Trophoblast cell (in vitro differentiated cells and primary cell): ENCODE measurements around the gene GPX3.
A peak's percentile ranks its signal among the peaks of the same experiment; 100 is the strongest.

Source experiments
- DNase-seq, 2 donors: peaks; one replicate each; pipeline ENCODE4 v3.0.0-alpha.2; 2016
- H2AFZ ChIP-seq: 2 replicates; pipeline ENCODE4 v1.6.1; 2013; ENCODE audit warnings: low read length, moderate library complexity, mild to moderate bottlenecking; ENCODE audit not compliant: insufficient read depth, poor library complexity
- H2AK5ac ChIP-seq: 2 replicates; pipeline ENCODE4 v1.6.1; 2013; ENCODE audit warnings: mild to moderate bottlenecking, low read length
- H2BK120ac ChIP-seq: 2 replicates; pipeline ENCODE4 v1.6.1; 2013; ENCODE audit warnings: low read length, mild to moderate bottlenecking, moderate library complexity; ENCODE audit not compliant: insufficient read depth, poor library complexity
- H2BK12ac ChIP-seq: 2 replicates; pipeline ENCODE4 v1.6.1; 2013; ENCODE audit warnings: mild to moderate bottlenecking, low read length, moderate library complexity
- H2BK5ac ChIP-seq: 2 replicates; pipeline ENCODE4 v1.6.1; 2013; ENCODE audit warnings: low read length, low read depth, moderate library complexity, mild to moderate bottlenecking; ENCODE audit not compliant: poor library complexity
- H3K14ac ChIP-seq: 2 replicates; pipeline ENCODE4 v1.6.1; 2013; ENCODE audit warnings: mild to moderate bottlenecking, low read length
- H3K18ac ChIP-seq: 2 replicates; pipeline ENCODE4 v1.6.1; 2013; ENCODE audit warnings: mild to moderate bottlenecking, low read length
- H3K23ac ChIP-seq: 2 replicates; pipeline ENCODE4 v1.6.1; 2013; ENCODE audit warnings: low read length
- H3K27ac ChIP-seq: 2 replicates; pipeline ENCODE4 v1.5.1; 2013; ENCODE audit warnings: low read depth, mild to moderate bottlenecking, inconsistent platforms, low read length, moderate library complexity
- H3K27me3 ChIP-seq: 2 replicates; pipeline ENCODE4 v1.6.1; 2013; ENCODE audit warnings: inconsistent platforms, mild to moderate bottlenecking, low read length, moderate library complexity; ENCODE audit not compliant: insufficient read depth
- H3K36me3 ChIP-seq, 2 experiments: 1 replicate in 1 of 2; 2 replicates in 1 of 2; pipeline ENCODE4 v1.6.1; 2013; ENCODE audit warnings: low read length in 2 of 2, mild to moderate bottlenecking in 2 of 2, moderate library complexity in 1 of 2; ENCODE audit not compliant: insufficient read depth in 2 of 2, control insufficient read depth in 1 of 2
- H3K4ac ChIP-seq: 2 replicates; pipeline ENCODE4 v1.6.1; 2013; ENCODE audit warnings: low read depth, mild to moderate bottlenecking, low read length, moderate library complexity
- H3K4me1 ChIP-seq, 2 experiments: 1 replicate in 1 of 2; 2 replicates in 1 of 2; pipeline ENCODE4 v1.6.1; 2013; ENCODE audit warnings: low read length in 2 of 2, mild to moderate bottlenecking in 2 of 2, moderate library complexity in 1 of 2; ENCODE audit not compliant: insufficient read depth in 2 of 2, control insufficient read depth in 1 of 2
- H3K4me2 ChIP-seq: 2 replicates; pipeline ENCODE4 v1.6.1; 2013; ENCODE audit warnings: inconsistent platforms, mild to moderate bottlenecking, low read length, moderate library complexity
- H3K4me3 ChIP-seq: 2 replicates; pipeline ENCODE4 v1.5.1; 2013; ENCODE audit warnings: mild to moderate bottlenecking, low read depth, low read length, inconsistent platforms
- H3K79me1 ChIP-seq: one replicate; pipeline ENCODE4 v1.6.1; 2013; ENCODE audit warnings: low read length
- H3K79me2 ChIP-seq: 2 replicates; pipeline ENCODE4 v1.6.1; 2013; ENCODE audit warnings: low read length, mild to moderate bottlenecking; ENCODE audit not compliant: control insufficient read depth, insufficient read depth, poor library complexity
- H3K9ac ChIP-seq: 2 replicates; pipeline ENCODE4 v1.6.1; 2013; ENCODE audit warnings: mild to moderate bottlenecking, low read length
- H3K9me3 ChIP-seq: 2 replicates; pipeline ENCODE4 v1.6.1; 2013; ENCODE audit warnings: low read depth, mild to moderate bottlenecking, control low read depth, inconsistent platforms, low read length; ENCODE audit not compliant: insufficient read depth
- H4K12ac ChIP-seq: 2 replicates; pipeline ENCODE4 v1.6.1; 2013; ENCODE audit warnings: low read depth, mild to moderate bottlenecking, low read length, moderate library complexity
- H4K8ac ChIP-seq: 2 replicates; pipeline ENCODE4 v1.6.1; 2013; ENCODE audit warnings: low read depth, mild to moderate bottlenecking, low read length, moderate library complexity
- H4K91ac ChIP-seq: one replicate; pipeline ENCODE4 v1.6.1; 2013; ENCODE audit warnings: low read depth, mild to moderate bottlenecking, low read length, moderate library complexity
- WGBS: extraction: QIAGEN DNeasy Blood & Tissue Kit; methylation state at CpG from one replicate; pipeline ENCODE4 v1.1.7; 2013; ENCODE audit warnings: missing lambda C conversion rate; ENCODE audit not compliant: insufficient read length, insufficient coverage; ENCODE audit errors: extremely low coverage; 5-methylcytosine and 5-hydroxymethylcytosine counted together

The GPX3 gene

DNA sequence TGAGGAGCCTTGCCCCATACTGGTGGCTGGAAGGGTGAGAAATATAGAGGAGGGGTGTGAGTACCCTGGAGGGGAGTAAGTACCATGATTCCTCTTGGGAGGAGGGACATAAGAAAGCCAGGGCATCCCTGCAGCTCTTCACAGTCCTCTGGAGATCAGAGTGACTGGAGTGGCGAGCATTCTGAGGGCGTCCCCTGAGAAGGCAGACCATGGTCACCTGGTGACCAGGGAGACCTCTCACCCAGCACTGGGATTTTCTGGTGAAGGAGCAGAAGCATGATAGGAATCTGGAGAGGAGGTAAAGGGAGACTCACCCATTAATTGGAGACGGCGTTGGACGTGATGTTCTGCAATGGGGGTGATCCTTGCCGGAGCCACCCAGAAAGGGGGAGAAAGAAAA, 27.7 kb upstream of the GPX3 start:
- Histone ChIP-seq H2AFZ (no peak overlapping the region), H3K9me3 (peaks cover 9% of the 10 kb centered on the region), H2BK12ac (no peak overlapping the region), H3K79me2 (no peaks in the 10 kb centered on the region), H3K23ac (no peak overlapping the region), H3K4me1 (no peaks in the 10 kb centered on the region), H2BK120ac (no peak overlapping the region), H3K9ac (no peak overlapping the region), H3K79me1 (no peaks in the 10 kb centered on the region), H4K12ac (no peak overlapping the region), H2BK5ac (no peak overlapping the region), H3K27ac (no peak overlapping the region), H4K91ac (no peak overlapping the region), H3K18ac (no peak overlapping the region), H3K4me3 (no peak overlapping the region), H3K27me3 (no peaks in the 10 kb centered on the region), H3K36me3 (no peaks in the 10 kb centered on the region), H3K4me2 (no peak overlapping the region), H3K4ac (no peak overlapping the region), H2AK5ac (no peak overlapping the region), H3K14ac (no peak overlapping the region), H4K8ac (no peak overlapping the region)
- no CpG with 5 or more reads among the region's 6 CpGs for WGBS
- peak; percentile 40 to 51 for DNase-seq

DNA sequence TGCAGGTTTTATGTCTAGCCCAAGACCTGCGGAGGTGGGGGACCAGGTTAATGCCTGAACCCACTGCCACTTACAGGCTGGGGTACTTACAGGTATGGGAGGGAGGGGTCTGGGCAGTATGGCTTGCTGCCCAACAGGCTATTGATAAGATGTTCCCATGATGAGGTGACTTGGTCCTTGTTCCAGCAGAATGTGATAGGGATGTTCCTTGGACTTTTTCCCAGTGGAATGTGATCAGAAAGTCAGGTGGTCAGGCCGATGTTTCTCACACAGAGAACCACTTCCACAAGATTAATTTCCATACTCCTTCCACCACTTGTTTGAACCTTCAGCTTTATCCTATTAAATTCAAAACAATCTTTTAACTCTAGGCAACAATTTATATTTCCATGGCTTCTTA, 27.0 kb upstream of the GPX3 start:
- Histone ChIP-seq H2AK5ac (no peak overlapping the region), H2BK120ac (no peak overlapping the region), H3K23ac (no peak overlapping the region), H2BK12ac (no peak overlapping the region), H3K27ac (no peak overlapping the region), H3K4me1 (no peaks in the 10 kb centered on the region), H3K4ac (no peak overlapping the region), H3K79me1 (no peaks in the 10 kb centered on the region), H4K91ac (no peak overlapping the region), H3K4me3 (no peak overlapping the region), H4K8ac (no peak overlapping the region), H3K79me2 (no peaks in the 10 kb centered on the region), H3K4me2 (no peak overlapping the region), H2BK5ac (no peak overlapping the region), H2AFZ (no peak overlapping the region), H3K9me3 (peaks cover 9% of the 10 kb centered on the region), H3K27me3 (no peaks in the 10 kb centered on the region), H3K9ac (no peak overlapping the region), H3K18ac (no peak overlapping the region), H3K14ac (no peak overlapping the region), H4K12ac (no peak overlapping the region), H3K36me3 (no peaks in the 10 kb centered on the region)
- no peak for DNase-seq
- WGBS = no CpG with 5 or more reads among the region's 2 CpGs

DNA sequence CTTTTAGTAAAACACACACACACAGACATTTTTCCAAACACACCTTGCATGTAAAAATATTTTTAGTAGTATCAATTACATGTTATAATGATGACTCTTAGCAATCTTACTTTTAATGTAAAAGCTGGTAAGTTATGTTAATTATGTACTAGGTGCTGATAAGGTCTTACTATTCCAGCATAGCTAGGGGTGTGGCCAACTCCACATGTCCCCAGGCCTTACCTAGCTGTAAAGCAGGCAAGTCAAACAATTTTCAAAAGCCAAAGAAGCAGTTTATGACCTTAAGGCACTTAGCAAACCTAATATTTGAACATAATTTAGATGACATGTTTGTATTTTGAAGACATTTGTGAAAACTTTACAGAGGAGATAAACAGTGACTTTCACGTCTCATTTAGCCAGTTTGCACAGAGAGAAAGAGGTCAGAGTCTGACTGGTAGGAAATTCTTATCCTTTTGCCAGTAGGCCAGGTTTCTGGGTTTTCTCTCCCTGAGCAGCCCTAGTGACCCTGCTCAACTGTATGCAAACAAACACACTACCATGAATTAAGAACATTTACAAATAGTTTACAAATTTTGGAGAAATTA, 26.5 kb upstream of the GPX3 start:
- Histone ChIP-seq H4K91ac (no peak overlapping the region), H3K9ac (no peak overlapping the region), H2AFZ (no peak overlapping the region), H3K4me2 (no peak overlapping the region), H2BK120ac (no peak overlapping the region), H2BK5ac (no peak overlapping the region), H3K4me3 (no peak overlapping the region), H3K14ac (no peak overlapping the region), H3K4ac (no peak overlapping the region), H3K79me1 (no peaks in the 10 kb centered on the region), H2AK5ac (no peak overlapping the region), H3K27ac (no peak overlapping the region), H2BK12ac (no peak overlapping the region), H3K23ac (no peak overlapping the region), H3K4me1 (no peaks in the 10 kb centered on the region), H3K18ac (no peak overlapping the region), H3K9me3 (peaks cover 9% of the 10 kb centered on the region), H3K36me3 (no peaks in the 10 kb centered on the region), H3K79me2 (no peaks in the 10 kb centered on the region), H4K8ac (no peak overlapping the region), H4K12ac (no peak overlapping the region), H3K27me3 (no peaks in the 10 kb centered on the region)
- no CpG with 5 or more reads among the region's 1 CpG for WGBS
- peak; percentile 71 to 85 for DNase-seq

DNA sequence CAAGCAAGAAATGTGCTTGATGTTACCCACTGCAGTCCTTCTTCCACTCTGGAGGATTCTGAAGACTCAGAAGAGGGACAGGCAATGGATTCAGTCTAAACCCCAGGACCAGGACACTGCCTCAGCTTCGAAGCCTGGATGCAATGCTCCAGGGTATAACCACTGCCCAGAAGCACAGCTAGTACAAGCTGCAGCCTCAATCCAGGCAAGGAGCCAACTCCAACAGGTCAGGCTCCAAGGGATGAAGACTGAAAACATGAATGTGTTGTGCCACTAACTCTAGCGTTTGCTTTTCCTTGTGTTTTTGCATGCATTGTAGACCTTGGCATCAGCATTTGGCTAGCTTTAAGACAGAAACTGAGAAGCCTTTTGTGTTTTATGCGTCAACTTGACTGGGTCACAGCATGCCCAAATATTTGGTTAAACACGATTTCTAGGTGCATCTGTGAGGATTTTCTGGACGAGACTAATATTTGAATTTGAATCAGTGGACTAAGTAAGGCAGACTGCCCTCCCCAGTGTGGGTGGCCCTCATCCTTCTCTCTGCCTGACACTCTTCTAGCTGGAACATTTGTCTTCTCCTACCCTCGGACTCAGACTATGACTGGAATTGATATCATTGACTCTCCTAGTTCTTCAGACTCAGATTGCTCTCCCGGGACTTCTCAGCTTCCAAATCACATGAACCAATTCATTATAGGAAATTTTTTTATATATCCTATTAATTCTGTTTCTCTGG, 20.5 kb upstream of the GPX3 start:
- no peak overlapping the region for H2AFZ ChIP-seq
- no peaks in the 10 kb centered on the region for H3K36me3 ChIP-seq
- WGBS = no CpG with 5 or more reads among the region's 7 CpGs
- H3K9me3 ChIP-seq = no peaks in the 10 kb centered on the region
- no peak overlapping the region for H3K27ac ChIP-seq
- H3K4ac ChIP-seq = no peak overlapping the region
- DNase-seq = no peak
- H3K4me3 ChIP-seq = no peak overlapping the region
- H3K27me3 ChIP-seq = no peaks in the 10 kb centered on the region
- H2AK5ac ChIP-seq = no peak overlapping the region
- H4K91ac ChIP-seq = no peak overlapping the region
- H3K79me1 ChIP-seq = no peaks in the 10 kb centered on the region
- H3K4me2 ChIP-seq = no peak overlapping the region
- H3K14ac ChIP-seq = no peak overlapping the region
- H3K23ac ChIP-seq = no peak overlapping the region
- no peak overlapping the region for H3K9ac ChIP-seq
- no peak overlapping the region for H2BK12ac ChIP-seq
- no peak overlapping the region for H3K18ac ChIP-seq
- H2BK5ac ChIP-seq = no peak overlapping the region
- no peaks in the 10 kb centered on the region for H3K79me2 ChIP-seq
- no peak overlapping the region for H4K8ac ChIP-seq
- no peak overlapping the region for H4K12ac ChIP-seq
- no peaks in the 10 kb centered on the region for H3K4me1 ChIP-seq
- no peak overlapping the region for H2BK120ac ChIP-seq
